Fibroblast of skin of left quadriceps (primary cell): ENCODE data around the gene GALNT13.

Experiments used
- DNase-seq, 2 experiments: peaks; one replicate each; pipeline ENCODE4 v3.0.0-alpha.2; 2013; ENCODE audit warnings: low read depth in 2 of 2

The GALNT13 gene

DNA sequence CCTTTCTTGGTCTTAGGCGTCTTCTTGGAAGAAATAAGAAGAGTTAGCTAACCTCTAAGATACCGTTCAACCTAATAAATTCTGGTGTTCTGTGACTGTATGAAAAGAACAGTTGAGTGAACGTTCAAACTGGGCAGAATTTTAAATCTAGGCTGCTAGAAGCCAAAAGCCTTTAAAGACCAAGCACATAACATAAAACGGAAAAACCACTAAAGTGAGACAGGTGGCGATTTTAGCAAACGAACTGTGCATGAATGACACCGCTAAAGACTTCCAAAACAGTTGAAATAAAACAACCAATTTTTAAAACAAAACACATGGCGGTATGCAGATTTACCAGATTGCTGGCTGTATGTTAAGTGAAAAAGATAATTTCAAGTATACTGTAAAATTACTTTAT is 73.1 kb downstream of the GALNT13 start:
- DNase-seq = no peak

DNA sequence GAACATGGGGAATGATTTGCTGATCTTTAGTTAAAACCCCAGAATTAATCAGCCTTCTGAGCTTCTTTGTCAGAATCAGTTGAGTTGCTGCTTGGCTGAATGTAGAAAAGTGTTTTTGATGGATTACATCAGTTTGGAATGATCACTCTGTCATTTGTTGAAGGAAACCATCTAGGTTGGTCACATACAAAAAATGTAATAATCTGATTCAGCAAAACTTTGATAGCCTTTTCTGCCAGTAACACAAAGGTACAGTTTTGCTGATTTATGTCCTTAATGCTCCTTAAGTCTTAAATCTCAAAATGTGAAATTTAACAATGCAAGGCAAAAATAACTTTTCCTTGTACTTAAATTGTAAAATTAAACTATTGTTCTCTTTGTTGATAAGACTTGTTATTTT is 74.3 kb downstream of the GALNT13 start:
- no peak for DNase-seq

GRCh38 chr2:153953761-153954160 is 82.0 kb downstream of the GALNT13 start:
- DNase-seq = no peak

GRCh38 chr2:153963256-153963655 is 91.5 kb downstream of the GALNT13 start:
- DNase-seq = no peak

GRCh38 chr2:153967248-153967973 is 95.7 kb downstream of the GALNT13 start:
- no peak for DNase-seq

- no peak for DNase-seq
Measured at GRCh38 chr2:153971250-153971649, 99.5 kb downstream of the GALNT13 start.

GRCh38 chr2:153971855-153972254 is 100.1 kb downstream of the GALNT13 start:
- DNase-seq = no peak

- DNase-seq = no peak
Measured at GRCh38 chr2:153972412-153972811, 100.7 kb downstream of the GALNT13 start.

GRCh38 chr2:153986488-153987229 is 114.9 kb downstream of the GALNT13 start:
- DNase-seq = no peak

DNA sequence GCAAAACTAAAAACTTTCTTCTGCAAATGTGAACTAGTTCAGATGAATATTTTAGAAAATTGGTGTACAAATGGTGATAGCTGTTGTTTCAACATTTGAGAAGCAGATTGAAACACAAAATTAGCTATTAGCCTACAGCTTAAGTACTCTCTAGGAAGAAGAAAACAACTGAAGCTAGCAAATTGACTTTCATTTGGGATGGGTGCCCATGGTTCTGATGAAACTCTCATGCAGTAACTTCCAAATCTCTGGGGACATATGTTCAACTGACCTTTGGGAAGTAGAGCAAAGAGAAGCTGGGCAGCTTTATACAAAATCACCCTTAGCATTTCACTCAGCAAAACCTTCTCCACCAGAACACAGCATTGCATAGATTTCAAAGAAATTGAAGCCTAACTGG is 119.0 kb downstream of the GALNT13 start:
- no peak for DNase-seq

GRCh38 chr2:154013514-154013913 is 141.8 kb downstream of the GALNT13 start:
- DNase-seq = no peak

GRCh38 chr2:154015233-154015632 is 143.5 kb downstream of the GALNT13 start:
- no peak for DNase-seq

DNA sequence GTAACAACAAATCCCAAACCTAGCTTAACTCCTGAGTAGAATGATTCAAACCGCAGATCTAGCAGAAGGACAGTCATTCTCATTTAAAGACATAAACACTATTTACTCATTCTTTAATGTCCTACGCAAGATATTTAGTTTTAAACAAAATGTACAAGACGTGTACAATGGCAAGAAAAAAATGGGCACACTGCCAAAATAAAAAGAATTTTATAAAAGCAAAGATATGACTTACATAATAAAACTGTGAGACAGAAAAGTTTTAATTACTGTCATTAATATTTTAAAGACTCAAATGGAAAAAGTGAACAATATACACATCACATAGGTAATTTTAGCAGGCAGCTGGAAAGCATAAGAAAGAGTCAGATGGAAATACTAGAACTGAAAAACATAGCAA is 157.8 kb downstream of the GALNT13 start:
- no peak for DNase-seq

GRCh38 chr2:154032220-154032619 is 160.5 kb downstream of the GALNT13 start:
- DNase-seq = no peak

DNA sequence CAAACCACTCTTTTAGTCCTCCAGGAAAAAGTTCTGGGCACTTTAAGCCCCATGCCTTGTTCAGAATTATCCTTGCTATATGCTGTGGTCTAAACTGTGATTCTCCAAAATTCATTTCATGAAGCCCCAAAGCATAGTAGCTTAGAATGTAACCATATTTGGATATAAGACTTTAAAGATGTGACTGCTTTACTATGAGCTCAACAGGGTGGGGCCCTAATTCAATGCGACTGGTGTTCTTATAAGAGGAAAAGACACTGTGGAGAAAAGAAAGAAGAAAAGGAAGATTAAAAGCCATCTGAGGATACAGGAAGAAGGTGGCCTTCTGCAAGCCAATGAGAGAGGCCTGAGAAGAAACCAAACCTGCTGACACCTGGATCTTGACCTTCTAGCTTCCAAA is 174.8 kb downstream of the GALNT13 start:
- no peak for DNase-seq

DNA sequence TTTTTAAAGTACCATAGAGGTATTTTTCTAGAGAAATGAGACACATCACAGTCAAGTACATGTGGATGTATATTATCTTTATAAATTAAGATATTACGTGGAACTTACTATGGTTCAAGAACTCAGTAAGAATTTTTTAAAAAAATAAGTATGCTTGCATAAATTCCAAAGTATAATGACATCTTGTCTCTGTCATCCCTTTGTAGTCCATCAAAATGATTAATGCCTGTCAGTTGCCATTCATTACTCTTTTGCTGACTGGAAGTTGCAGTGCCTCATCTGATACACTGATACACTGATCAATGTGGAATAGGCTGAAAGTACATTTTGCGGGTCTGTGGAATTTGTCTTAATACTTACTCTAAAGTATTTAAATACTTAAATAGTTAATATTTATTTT is 177.2 kb downstream of the GALNT13 start:
- no peak for DNase-seq

DNA sequence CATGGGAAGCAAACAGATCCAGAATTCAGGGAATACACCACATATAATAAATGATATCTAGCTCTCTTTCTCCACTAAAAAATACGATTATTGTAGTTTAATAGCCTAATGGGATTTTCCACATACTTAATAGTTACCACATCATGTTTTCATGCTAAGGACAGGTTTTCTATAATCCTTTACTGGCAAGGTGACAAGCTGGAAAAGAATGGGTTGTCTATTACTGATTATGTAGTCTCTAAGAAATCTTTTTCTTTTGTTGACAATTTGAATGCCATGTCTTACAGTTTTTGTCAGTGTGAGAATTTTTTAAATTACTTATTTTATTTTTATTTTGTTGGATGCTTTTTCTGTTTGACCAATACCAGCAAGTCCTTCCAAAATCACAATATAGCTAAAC is 177.8 kb downstream of the GALNT13 start:
- no peak for DNase-seq

DNA sequence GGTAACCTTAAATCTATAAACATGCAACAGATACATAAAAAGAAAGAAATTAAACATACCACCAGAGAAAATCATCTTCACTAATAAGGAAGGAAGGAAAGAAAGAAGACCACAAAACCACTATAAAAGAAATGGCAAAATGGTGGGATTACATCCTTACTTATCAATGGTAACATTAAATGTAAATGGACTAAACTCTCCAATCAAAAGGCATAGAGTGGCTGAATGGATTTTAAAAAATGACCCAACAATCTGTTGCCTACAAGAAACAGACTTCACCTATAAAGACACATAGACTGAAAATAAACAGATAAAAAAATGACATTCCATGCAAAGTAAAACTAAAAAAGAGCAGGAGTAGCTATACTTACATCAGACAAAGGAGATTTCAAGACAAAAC is 195.4 kb downstream of the GALNT13 start:
- no peak for DNase-seq

DNA sequence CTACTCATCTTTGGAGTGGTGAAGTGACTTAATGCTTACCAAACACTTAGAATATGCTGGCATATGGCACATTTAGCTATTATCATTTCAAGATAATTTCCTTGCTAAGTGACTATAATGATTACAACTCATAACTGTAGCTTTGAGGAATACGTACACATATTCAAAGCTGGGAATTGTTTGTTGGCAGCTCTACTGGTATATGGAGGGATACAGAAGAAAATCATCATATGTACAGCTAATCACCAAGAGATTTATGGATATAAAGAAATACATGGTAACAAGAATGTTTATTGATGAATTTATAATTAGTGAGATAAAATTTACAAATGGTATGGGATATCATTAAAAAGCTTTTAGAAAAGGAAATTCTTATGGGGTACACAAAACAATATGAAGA is 207.2 kb downstream of the GALNT13 start:
- no peak for DNase-seq

DNA sequence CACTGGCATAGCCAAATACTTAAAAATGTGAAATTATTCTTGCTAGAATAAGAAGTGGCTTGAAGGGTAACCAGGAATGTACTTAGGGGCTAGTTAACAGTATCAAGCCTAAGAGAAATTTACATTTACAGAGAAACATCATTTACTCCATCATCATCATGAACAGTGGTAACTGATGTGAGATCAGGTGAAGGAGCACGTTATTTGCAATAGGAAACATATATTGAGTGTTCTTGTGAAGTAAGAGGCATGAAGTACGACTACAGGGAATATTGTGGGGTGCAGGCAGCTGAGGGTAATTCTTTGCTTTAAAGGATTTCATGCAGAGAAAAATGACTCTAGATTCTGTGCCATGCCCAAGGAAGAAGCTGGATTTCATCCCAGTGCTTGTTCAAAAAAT is 220.8 kb downstream of the GALNT13 start:
- DNase-seq = no peak

DNA sequence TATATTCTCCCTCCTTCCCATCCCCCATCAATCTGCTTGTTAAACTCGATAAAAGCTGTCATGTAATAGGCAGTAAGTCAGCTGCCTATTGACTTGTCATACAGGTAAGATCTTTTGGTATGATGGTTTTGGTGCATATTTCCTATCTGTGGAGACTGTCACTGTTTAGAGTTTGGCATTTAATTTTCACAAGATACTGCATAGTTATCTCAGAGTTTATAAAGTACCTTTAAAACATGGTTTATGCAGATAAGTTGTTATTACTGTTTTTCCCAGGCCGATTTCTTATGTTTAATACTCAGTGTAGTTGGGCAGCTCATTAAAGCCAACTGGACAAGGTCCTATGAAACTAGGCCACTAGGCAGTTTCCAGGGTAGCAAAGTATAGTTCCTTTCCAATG is 222.1 kb downstream of the GALNT13 start:
- no peak for DNase-seq

- no peak for DNase-seq
Measured at GRCh38 chr2:154097833-154098398, 226.2 kb downstream of the GALNT13 start.

GRCh38 chr2:154120706-154121105 is 249.0 kb downstream of the GALNT13 start:
- DNase-seq = no peak
